Measurements from ENCODE around the gene PON2. TPM values are rescaled to one million over a fixed set of nuclear protein-coding genes. Genes with fewer than 3 reads are reported as not detected.

PON2 gene
- total RNA-seq, 2 experiments from 2014 or later: not detected

DNA sequence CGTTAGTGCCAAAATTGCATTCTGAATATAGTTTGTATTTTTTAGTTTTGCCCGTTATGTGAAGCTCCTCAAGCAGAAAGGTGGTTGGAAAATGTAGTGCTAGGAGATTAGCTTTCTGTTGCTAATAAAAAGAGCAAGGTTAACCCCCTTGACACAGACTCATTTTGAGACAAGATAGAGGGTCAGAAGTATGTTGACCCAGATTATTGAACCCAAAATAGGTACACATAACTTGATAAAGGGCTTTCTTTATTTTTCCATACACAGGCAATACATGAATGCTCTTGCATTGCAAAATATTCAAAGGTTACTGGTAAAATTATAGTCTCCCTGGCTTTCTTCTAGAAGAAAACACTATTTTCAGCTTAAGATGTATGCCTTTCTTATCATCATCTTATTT, 10.0 kb upstream of the PON2 start:
- no peaks in the 10 kb centered on the region for H3K36me3 ChIP-seq (ENCODE audit: insufficient read depth, low read length)
- no peaks in the 10 kb centered on the region for H3K9me2 ChIP-seq (ENCODE audit: insufficient read depth, low read length)
- DNase-seq (ENCODE audit: low spot score): no peak
- H3K9me3 ChIP-seq (ENCODE audit: low read length): no peaks in the 10 kb centered on the region
- no peaks in the 10 kb centered on the region for H3K4me1 ChIP-seq (ENCODE audit: insufficient read depth, low read length, poor library complexity, severe bottlenecking)
- intact Hi-C loops (cut with micrococcal nuclease; ENCODE audit: unreplicated experiment): no loop called here
- TF ChIP-seq EZH2phosphoT487 (IDR thresholded peaks at IDR 0.05; ENCODE audit: borderline replicate concordance, low read depth, low read length): no peak
- TF ChIP-seq, protein P1, sequence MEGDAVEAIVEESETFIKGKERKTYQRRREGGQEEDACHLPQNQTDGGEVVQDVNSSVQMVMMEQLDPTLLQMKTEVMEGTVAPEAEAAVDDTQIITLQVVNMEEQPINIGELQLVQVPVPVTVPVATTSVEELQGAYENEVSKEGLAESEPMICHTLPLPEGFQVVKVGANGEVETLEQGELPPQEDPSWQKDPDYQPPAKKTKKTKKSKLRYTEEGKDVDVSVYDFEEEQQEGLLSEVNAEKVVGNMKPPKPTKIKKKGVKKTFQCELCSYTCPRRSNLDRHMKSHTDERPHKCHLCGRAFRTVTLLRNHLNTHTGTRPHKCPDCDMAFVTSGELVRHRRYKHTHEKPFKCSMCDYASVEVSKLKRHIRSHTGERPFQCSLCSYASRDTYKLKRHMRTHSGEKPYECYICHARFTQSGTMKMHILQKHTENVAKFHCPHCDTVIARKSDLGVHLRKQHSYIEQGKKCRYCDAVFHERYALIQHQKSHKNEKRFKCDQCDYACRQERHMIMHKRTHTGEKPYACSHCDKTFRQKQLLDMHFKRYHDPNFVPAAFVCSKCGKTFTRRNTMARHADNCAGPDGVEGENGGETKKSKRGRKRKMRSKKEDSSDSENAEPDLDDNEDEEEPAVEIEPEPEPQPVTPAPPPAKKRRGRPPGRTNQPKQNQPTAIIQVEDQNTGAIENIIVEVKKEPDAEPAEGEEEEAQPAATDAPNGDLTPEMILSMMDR (conservative IDR thresholded peaks at IDR 0.05; ENCODE audit: low read length): no peak
- POLR2A ChIA-PET: interaction anchor here (0.8 to 1.0 kb wide), 2 partner anchors 10 to 34 kb away, joined by 3 to 4 read pairs; partner anchors contain the start of gene PON2
- H2AFZ ChIP-seq (ENCODE audit: low read length): no peak overlapping the region
- no peak overlapping the region for H3K4me3 ChIP-seq (ENCODE audit: low read depth, low read length, poor library complexity, severe bottlenecking)
- CTCF ChIA-PET (ENCODE audit: unreplicated experiment): no interaction called here
- H4K20me1 ChIP-seq (ENCODE audit: insufficient read depth, low read length): no peaks in the 10 kb centered on the region
- no peak overlapping the region for H3K27ac ChIP-seq (ENCODE audit: low read depth, low read length, poor library complexity, severe bottlenecking)
- no peaks in the 10 kb centered on the region for H3K79me2 ChIP-seq (ENCODE audit: insufficient read depth, low read depth, low read length)
- no TSS peak for BruUV-seq (replicated peaks)
- H3K4me2 ChIP-seq (ENCODE audit: low read length): no peak overlapping the region

DNA sequence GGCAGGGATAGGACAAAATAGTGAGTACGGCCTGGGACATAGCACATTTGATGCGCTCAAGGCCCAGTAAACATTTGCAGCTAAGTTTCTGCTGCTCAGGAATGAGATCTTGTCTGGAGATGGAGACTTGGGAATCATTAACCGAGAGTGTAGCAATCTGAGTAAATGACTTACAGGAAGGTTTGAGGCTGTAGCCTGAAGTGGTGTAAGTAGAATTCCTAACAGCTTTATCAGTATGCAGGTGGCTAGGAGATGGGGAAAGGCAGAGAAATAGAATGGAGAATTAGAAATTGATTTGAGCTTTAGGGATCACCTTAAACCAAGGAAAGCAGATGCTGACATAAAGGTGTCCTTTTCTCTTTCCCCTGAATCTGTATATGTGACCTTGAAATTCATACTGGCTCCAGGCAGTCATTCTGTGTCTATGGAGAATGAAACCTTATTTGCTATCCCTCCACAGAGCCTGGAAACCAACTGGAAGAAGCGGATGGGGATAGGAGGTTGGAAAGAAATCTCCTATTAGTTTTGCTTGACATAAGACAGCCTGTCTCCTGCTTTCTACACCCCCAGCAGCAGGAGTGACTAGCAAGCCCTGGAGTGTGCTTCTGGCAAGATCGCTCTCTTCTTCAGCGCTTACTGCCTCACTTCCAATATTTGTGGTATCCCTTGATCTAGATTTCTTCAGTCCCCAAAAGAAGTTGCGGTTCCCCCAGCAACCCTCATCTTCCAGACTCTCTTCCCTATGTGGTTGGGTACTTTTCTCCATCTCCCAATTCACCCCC, 6.4 kb upstream of the PON2 start:
- TF ChIP-seq, protein P1 (conservative IDR thresholded peaks at IDR 0.05; ENCODE audit: low read length): no peak
- TF ChIP-seq EZH2phosphoT487 (IDR thresholded peaks at IDR 0.05; ENCODE audit: borderline replicate concordance, low read depth, low read length): no peak
- no peaks in the 10 kb centered on the region for H4K20me1 ChIP-seq (ENCODE audit: insufficient read depth, low read length)
- no peak overlapping the region for H3K4me2 ChIP-seq (ENCODE audit: low read length)
- no peak overlapping the region for H3K27ac ChIP-seq (ENCODE audit: low read depth, low read length, poor library complexity, severe bottlenecking)
- CTCF ChIA-PET (ENCODE audit: unreplicated experiment): no interaction called here
- H3K4me1 ChIP-seq (ENCODE audit: insufficient read depth, low read length, poor library complexity, severe bottlenecking): no peaks in the 10 kb centered on the region
- no peaks in the 10 kb centered on the region for H3K79me2 ChIP-seq (ENCODE audit: insufficient read depth, low read depth, low read length)
- H2AFZ ChIP-seq (ENCODE audit: low read length): no peak overlapping the region
- POLR2A ChIA-PET: no interaction called here
- H3K4me3 ChIP-seq (ENCODE audit: low read depth, low read length, poor library complexity, severe bottlenecking): no peak overlapping the region
- intact Hi-C loops (cut with micrococcal nuclease; ENCODE audit: unreplicated experiment): no loop called here
- H3K36me3 ChIP-seq (ENCODE audit: insufficient read depth, low read length): no peaks in the 10 kb centered on the region
- no peaks in the 10 kb centered on the region for H3K9me2 ChIP-seq (ENCODE audit: insufficient read depth, low read length)
- H3K9me3 ChIP-seq (ENCODE audit: low read length): no peaks in the 10 kb centered on the region
- no peak for DNase-seq (ENCODE audit: low spot score)
- no TSS peak for BruUV-seq (replicated peaks)

DNA sequence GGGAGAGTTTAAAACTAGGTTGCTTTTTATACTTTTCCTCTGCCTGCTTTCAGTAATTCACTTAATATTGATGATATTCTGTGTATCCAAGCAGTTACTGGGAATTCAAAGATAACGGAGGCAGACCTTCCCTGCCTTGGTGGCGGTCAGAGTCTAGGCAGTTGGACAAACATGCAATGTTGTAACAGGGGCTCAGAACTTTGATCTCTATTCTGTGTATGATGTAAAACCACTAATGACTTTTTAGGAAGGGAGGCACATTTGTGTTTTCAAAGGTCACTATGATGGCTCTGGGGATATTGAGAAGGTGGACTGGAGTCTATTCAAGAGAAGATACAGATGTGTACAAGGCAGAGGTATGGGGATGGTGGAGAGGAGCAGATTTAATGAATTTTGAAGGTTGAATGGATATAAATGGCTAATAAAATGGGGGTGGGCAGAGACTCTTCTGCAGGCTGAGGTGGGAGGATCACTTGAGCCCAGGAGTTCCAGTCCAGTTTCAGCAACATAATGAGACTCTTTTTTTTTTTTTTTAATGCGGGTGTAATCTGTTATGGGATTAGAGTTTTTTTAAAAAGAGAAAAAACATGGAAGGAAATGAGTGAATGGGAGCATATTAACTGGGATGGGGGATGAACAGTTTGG, 5.7 kb upstream of the PON2 start:
- no peaks in the 10 kb centered on the region for H3K36me3 ChIP-seq (ENCODE audit: insufficient read depth, low read length)
- CTCF ChIA-PET (ENCODE audit: unreplicated experiment): no interaction called here
- H3K9me2 ChIP-seq (ENCODE audit: insufficient read depth, low read length): no peaks in the 10 kb centered on the region
- no peak overlapping the region for H3K4me2 ChIP-seq (ENCODE audit: low read length)
- H3K9me3 ChIP-seq (ENCODE audit: low read length): no peaks in the 10 kb centered on the region
- intact Hi-C loops (cut with micrococcal nuclease; ENCODE audit: unreplicated experiment): no loop called here
- H3K27ac ChIP-seq (ENCODE audit: low read depth, low read length, poor library complexity, severe bottlenecking): no peak overlapping the region
- no peak for DNase-seq (ENCODE audit: low spot score)
- POLR2A ChIA-PET: no interaction called here
- no peaks in the 10 kb centered on the region for H4K20me1 ChIP-seq (ENCODE audit: insufficient read depth, low read length)
- no peaks in the 10 kb centered on the region for H3K79me2 ChIP-seq (ENCODE audit: insufficient read depth, low read depth, low read length)
- BruUV-seq (replicated peaks): no TSS peak
- no peak overlapping the region for H3K4me3 ChIP-seq (ENCODE audit: low read depth, low read length, poor library complexity, severe bottlenecking)
- no peak overlapping the region for H2AFZ ChIP-seq (ENCODE audit: low read length)
- no peaks in the 10 kb centered on the region for H3K4me1 ChIP-seq (ENCODE audit: insufficient read depth, low read length, poor library complexity, severe bottlenecking)
- TF ChIP-seq, protein P1 (conservative IDR thresholded peaks at IDR 0.05; ENCODE audit: low read length): no peak
- TF ChIP-seq EZH2phosphoT487 (IDR thresholded peaks at IDR 0.05; ENCODE audit: borderline replicate concordance, low read depth, low read length): no peak
